ENCODE results near the gene CEBPG.

- TF ChIP-seq, protein P1, sequence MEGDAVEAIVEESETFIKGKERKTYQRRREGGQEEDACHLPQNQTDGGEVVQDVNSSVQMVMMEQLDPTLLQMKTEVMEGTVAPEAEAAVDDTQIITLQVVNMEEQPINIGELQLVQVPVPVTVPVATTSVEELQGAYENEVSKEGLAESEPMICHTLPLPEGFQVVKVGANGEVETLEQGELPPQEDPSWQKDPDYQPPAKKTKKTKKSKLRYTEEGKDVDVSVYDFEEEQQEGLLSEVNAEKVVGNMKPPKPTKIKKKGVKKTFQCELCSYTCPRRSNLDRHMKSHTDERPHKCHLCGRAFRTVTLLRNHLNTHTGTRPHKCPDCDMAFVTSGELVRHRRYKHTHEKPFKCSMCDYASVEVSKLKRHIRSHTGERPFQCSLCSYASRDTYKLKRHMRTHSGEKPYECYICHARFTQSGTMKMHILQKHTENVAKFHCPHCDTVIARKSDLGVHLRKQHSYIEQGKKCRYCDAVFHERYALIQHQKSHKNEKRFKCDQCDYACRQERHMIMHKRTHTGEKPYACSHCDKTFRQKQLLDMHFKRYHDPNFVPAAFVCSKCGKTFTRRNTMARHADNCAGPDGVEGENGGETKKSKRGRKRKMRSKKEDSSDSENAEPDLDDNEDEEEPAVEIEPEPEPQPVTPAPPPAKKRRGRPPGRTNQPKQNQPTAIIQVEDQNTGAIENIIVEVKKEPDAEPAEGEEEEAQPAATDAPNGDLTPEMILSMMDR (conservative IDR thresholded peaks at IDR 0.05; ENCODE audit: low read depth, low read length) = no peak
- no peak for TF ChIP-seq EZH2 (IDR thresholded peaks at IDR 0.05; ENCODE audit: borderline replicate concordance, low read depth, low read length, poor library complexity, severe bottlenecking)
These were observed 3.5 kb downstream of the CEBPG start for GRCh38 chr19:33376941-33377557.
